Measurements from ENCODE around the gene ACAP2.

Gene ACAP2

DNA sequence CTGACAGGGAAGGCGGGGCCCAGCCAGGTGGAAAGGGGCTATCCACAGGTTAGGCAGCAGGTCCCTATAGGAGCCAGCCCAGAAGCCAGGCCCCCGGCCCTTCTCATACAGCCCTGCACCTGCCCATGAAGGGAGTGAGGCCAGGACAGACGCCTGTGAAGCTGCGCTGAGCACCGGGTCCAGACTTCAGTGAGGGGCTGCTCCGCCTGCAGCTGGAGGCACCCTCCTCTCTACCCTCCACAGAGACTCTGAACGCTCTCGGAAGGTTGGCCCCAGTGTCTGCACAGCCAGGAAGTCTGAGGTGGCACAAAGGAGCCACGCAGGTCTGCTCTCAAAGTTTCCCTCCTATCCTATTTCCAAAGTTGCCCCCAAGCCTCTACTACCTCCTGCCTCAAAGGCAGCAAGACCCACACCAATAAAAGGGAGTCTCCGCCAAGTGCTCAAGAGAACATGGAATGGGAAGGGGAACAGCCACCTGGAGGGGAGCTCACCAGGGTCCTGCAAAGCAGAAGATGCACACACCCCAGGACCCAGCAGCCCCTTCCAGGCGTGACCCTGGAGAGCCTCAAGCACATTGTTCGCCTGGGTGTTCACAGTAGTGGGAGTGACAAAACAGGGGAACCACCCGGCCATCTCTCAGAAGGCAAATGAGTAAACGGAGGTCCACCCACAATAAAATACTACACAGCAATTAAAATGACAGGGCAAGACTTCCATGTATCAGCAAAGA, 191.3 kb downstream of the ACAP2 start:
- no peak for DNase-seq
- TF ChIP-seq POLR2A (IDR thresholded peaks at IDR 0.05; ENCODE audit: low read length), result no peak
- TF ChIP-seq GATA1 (IDR thresholded peaks at IDR 0.05; ENCODE audit: low read depth, low read length), result no peak

DNA sequence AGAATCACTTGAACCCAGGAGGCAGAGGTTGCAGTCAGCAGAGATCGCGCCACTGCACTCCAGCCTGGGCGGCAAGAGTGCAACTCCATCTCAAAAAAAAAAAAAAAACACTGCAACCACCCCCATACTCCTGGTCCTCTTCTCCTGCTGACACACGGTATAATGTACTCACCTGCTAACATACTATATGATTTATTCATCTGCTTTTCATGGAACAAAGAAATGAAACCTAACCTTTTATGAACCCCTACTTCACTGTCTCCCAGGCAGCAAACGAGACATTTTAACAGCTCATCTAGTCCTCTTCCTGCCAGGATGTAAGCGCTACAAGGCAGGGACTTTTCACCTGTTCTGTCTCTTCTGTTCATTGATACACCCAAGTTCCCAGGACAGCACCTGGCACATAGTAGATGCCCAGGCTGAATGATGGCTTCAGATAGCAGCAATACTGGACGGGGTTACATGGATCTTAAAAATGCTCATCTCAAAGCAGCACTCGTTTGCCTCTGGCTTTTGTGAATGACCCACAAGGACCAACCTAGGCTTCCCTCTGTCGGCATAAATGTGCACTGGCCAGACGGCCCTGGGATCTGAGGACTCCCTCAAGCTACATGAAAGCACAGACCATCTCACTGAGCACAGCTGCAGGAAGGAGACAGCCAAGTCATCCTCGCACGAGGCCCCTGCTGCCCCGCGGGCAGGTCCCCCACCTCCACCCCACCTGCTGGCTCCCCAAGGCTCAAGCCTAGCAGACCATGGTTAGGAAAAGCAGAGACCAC, 192.2 kb downstream of the ACAP2 start:
- peak; percentile 12 to 20 for DNase-seq
- TF ChIP-seq POLR2A (IDR thresholded peaks at IDR 0.05; ENCODE audit: low read length) (no peak), GATA1 (IDR thresholded peaks at IDR 0.05; ENCODE audit: low read depth, low read length) (no peak)

DNA sequence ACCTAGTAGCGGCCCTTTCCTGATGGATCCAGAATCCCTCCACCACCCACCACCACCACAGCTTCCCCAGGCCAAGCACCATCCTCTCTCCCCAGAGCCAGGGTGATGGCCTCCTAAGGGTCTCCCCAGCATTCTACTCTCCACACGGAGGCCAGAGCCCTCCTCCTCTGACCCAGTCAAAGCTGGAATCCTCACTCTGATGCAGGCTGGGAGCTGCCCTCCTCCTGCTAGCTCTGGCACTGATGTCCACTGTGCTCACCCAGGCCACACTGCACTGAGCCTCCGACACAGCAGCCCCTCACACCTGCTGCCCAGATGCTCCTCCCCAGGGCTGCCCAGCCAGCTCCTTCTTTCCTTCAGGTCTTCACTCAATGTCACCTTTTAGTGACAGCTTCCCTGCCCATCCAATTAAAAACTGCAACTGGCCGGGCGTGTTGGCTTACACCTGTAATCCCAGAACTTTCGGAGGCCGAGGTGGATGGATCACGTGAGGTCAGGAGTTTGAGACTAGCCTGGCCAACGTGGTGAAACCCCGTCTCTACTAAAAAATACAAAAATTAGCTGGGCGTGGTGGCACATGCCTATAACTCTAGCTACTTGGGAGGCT, 192.9 kb downstream of the ACAP2 start:
- TF ChIP-seq GATA1 (IDR thresholded peaks at IDR 0.05; ENCODE audit: low read depth, low read length), result no peak
- TF ChIP-seq POLR2A (IDR thresholded peaks at IDR 0.05; ENCODE audit: low read length), result no peak
- no peak for DNase-seq

DNA sequence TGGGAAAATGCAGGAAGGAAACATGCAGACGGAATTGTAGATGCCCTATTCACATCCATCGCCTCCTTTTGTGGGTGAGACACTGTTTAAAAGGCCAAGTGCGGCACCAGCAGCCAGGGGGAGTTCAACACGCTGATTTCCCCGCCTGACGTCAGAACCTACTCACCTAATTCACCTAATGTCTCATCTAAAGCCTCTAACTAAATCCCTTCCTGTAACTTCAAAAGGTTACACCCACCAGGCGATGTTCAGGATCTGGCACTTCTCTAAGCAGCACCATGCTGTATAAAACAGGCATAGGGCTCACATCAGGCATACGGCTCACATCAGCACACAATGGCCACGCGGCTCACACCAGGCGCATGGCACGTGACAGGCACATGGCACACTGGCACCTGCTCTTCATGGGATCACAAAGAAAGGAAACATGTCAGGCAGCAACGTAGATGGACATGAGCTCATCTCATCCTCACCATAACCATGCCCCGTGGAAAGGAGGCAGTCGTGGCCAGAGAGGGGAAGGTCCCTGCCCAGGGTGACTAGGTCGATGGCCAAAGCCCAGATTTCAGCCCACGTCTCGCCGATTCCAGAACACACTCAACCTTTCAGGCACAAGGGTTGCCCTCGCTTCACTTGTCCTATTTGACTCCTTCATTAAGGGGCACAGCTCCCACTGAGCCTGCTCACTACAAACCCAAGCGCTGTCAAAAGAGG, 193.6 kb downstream of the ACAP2 start:
- TF ChIP-seq POLR2A (IDR thresholded peaks at IDR 0.05; ENCODE audit: low read length) (no peak), GATA1 (IDR thresholded peaks at IDR 0.05; ENCODE audit: low read depth, low read length) (no peak)
- DNase-seq, result no peak

DNA sequence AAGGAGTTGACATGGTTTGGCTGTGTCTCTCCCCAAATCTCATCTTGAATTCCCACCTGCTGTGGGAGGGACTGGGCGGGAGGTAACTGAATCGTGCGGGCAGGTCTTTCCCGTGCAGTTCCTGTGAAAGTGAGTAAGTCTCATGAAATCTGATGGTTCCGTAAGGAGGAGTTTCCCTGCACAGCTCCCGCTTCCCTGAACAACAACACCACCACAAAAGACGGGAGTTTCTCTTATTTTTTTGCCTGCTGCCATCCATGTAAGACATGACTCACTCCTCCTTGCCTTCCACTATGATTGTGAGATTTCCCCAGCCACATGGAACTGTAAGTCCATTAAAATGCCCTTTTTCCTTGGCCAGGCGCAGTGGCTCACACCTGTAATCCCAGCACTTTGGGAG, 194.5 kb downstream of the ACAP2 start:
- TF ChIP-seq GATA1 (IDR thresholded peaks at IDR 0.05; ENCODE audit: low read depth, low read length) (no peak), POLR2A (IDR thresholded peaks at IDR 0.05; ENCODE audit: low read length) (no peak)
- no peak for DNase-seq

DNA sequence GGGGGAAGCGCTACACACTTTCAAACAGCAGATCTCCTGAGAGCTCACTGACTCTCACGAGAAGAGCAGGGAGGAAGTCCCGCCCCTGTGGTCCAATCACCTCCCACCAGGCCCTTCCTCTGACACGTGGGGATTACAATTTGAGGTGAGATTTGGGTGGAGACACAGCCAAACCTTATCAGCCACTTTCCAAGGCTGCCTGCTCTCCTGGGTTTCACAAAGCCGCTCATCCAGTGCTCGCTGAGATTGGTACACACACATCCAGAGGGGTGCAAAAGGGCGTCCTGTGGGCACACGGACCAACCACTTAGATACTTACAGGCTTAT, 195.0 kb downstream of the ACAP2 start:
- TF ChIP-seq POLR2A (IDR thresholded peaks at IDR 0.05; ENCODE audit: low read length), result no peak
- TF ChIP-seq GATA1 (IDR thresholded peaks at IDR 0.05; ENCODE audit: low read depth, low read length), result no peak
- no peak for DNase-seq

DNA sequence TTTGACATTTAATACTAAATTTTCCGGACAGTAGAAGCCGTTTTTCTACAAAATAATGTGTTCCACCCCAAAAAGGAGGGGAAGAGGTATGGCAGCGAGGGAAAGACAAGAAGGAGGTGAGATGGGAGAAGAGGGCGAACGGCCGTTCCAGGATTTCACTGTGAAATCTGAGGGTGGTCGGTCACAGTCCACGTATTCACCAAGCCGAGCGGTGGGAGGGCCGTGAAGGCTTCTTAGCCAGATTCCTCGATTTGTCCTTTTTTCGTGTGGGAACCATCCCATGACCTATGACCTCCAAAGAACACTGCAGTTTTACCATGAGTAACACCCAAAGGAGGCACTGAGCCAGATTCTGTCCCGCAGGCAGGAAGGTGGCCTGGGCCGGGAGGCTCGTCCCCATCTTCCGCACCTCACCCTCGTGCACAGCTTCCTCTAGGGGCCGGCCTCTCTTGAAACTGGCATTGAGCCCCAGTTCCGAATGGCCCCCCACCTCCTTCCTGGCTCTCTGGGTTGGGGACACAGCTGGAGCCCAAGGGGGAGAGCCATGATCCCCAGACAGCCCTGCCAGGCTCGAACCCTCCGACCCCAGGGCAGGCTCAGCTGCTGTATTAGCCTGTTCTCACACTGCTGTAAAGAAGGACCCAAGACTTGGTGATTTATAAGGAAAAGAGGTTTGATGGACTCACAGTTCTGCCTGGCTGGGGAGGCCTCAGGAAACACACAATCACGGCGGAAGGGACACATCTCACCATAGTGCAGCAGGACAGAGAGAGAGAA, 195.5 kb downstream of the ACAP2 start:
- DNase-seq, result no peak
- TF ChIP-seq POLR2A (IDR thresholded peaks at IDR 0.05; ENCODE audit: low read length), result no peak
- no peak for TF ChIP-seq GATA1 (IDR thresholded peaks at IDR 0.05; ENCODE audit: low read depth, low read length)

DNA sequence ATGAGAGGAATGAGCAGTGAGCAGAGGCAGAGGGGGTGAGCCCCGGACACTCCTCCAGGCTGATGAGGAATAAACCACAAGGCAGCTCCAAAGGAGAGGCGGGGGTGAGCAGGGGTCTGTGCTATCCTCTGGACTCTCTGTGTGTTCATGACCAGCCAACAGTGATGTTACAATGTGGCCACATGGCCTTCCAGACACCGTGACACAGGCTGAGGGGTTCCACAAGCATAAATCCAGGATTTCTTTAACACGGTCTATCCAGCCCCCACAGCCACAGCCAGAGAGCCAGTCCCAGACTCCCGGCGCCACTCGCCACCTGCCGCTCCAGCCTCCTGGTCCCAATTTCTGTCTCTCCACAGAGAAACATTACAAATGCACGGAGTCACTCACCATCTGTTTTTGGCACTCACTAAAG, 196.2 kb downstream of the ACAP2 start:
- TF ChIP-seq POLR2A (IDR thresholded peaks at IDR 0.05; ENCODE audit: low read length) (no peak), GATA1 (IDR thresholded peaks at IDR 0.05; ENCODE audit: low read depth, low read length) (no peak)
- no peak for DNase-seq

DNA sequence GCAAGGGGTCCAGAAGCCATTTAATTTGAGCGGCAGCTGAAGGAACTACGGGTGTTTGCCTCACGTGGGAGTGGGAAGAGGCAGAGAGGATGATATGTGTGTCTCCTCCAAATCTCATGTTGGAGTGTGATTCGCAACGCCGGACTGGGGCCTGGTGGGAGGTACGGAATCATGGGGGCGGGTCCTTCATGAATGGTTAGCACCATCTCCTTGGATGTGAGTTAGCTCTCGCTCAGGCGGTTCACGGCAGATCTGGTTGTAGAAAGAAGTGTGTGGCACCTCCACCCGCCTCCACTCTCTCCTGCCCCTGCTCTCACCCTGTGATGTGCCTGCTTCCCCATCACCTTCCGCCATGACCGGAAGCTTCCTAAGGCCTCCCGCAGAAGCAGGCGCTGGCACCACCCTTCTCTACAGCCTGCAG, 197.3 kb downstream of the ACAP2 start:
- TF ChIP-seq GATA1 (IDR thresholded peaks at IDR 0.05; ENCODE audit: low read depth, low read length), result no peak
- TF ChIP-seq POLR2A (IDR thresholded peaks at IDR 0.05; ENCODE audit: low read length), result no peak
- no peak for DNase-seq

DNA sequence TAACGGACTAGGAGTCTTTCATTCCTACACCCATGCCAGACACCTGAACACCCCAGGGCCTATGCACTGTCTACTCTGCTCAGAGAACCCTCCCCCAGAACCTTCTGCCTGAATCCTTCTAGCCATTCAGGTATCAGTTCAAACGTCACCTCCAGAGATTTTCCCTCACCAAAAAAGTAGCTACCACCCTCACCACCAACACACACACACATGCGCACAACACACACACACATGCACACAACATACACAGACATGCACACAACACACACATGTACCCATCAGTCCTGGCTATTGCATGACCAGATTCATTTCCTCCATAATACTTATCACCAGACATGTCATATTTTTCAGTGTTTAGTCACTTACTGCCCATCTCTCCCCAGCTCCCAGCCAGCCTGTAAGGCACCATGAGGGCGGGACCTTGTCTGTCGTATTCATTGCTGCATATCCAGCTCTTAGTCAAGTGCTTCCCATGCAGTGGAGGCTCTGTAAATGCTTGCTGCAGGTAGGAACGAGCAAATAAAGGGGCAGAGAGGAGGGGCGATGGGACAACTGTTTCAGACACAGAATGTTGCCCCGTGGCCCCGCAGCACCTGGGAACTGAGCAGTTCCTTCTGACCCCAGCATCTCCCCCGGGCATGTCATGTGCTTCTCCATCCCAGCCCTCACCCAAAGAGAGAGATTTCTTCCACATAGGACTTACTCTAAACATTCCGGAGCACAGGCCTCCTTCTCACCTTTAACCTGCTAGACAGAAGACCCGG, 201.0 kb downstream of the ACAP2 start:
- TF ChIP-seq GATA1 (IDR thresholded peaks at IDR 0.05; ENCODE audit: low read depth, low read length), result no peak
- no peak for TF ChIP-seq POLR2A (IDR thresholded peaks at IDR 0.05; ENCODE audit: low read length)
- DNase-seq, result no peak

DNA sequence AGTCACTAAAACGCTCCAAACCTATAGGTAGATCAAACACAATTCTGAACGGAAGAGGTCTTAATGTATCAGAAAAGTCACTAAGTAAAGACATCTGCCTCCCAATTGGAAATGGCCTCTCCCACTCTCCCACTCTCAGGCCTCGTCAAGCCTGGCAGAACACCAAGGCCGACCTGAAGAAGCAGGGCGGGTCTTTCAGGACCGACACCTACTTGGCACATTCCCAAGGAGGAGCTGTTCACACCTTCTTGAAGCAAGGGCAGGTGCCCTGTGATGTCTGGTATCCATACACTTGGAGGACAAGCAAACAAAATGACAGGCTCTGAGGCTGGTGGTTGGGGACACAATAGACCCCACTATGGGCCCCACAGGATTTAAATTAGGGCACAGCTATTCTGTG, 201.9 kb downstream of the ACAP2 start:
- TF ChIP-seq POLR2A (IDR thresholded peaks at IDR 0.05; ENCODE audit: low read length) (no peak), GATA1 (IDR thresholded peaks at IDR 0.05; ENCODE audit: low read depth, low read length) (no peak)
- DNase-seq, result no peak

DNA sequence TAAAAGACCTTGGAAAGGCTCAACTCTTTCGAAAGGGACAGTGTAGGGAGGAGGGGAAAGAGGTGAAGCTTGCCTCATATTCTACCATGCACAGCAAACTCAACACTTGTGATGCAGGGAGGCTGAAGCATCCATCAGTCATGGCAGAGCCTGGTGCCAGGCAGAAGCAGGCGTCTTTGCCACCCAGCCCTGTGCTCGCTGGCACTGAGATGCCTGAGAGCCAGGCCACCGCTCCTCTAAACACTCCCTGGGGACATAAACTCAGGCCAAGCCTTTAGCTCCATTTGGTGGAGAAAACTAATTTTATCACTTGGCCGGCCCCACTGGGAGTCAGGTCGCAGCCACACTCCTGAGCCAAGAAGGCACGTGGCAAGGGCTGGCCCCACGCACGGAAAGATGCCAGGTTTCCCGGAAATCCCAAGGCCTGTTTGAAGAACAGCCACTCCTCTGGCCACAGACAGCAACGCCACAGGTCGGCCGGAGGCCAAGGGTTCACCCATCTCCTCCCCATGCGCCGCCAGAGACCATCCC, 202.6 kb downstream of the ACAP2 start:
- TF ChIP-seq GATA1 (IDR thresholded peaks at IDR 0.05; ENCODE audit: low read depth, low read length) (no peak), POLR2A (IDR thresholded peaks at IDR 0.05; ENCODE audit: low read length) (no peak)
- no peak for DNase-seq
